Dendritic cell treated with granulocyte-macrophage colony-stimulating factor and Interleukin-4, amounts not matched to agents 40 ng/mL and 50 ng/mL, for 4 days (primary cell): ENCODE data around the gene IL3.

ENCODE experiments used
- H3K27ac Mint-ChIP-seq: one replicate; pipeline ENCODE4 v1.8.0; 2022; ENCODE audit warnings: mild to moderate bottlenecking, mixed read lengths
- H3K27me3 Mint-ChIP-seq: one replicate; pipeline ENCODE4 v1.8.0; 2022; ENCODE audit warnings: mild to moderate bottlenecking, mixed read lengths
- H3K36me3 Mint-ChIP-seq: one replicate; pipeline ENCODE4 v1.8.0; 2022; ENCODE audit warnings: low read depth, mixed read lengths
- H3K4me1 Mint-ChIP-seq: one replicate; pipeline ENCODE4 v1.8.0; 2022; ENCODE audit warnings: low read depth, mixed read lengths
- H3K4me3 Mint-ChIP-seq: one replicate; pipeline ENCODE4 v1.8.0; 2022; ENCODE audit warnings: mild to moderate bottlenecking, moderate library complexity, mixed read lengths
- H3K9me3 Mint-ChIP-seq: one replicate; pipeline ENCODE4 v1.8.0; 2022; ENCODE audit warnings: mixed read lengths
- intact Hi-C: fragments of 100-400 bp; cut with micrococcal nuclease; formaldehyde crosslinking; loops from one replicate; pipeline ENCODE4 v1.15.0; 2022

Gene IL3

DNA sequence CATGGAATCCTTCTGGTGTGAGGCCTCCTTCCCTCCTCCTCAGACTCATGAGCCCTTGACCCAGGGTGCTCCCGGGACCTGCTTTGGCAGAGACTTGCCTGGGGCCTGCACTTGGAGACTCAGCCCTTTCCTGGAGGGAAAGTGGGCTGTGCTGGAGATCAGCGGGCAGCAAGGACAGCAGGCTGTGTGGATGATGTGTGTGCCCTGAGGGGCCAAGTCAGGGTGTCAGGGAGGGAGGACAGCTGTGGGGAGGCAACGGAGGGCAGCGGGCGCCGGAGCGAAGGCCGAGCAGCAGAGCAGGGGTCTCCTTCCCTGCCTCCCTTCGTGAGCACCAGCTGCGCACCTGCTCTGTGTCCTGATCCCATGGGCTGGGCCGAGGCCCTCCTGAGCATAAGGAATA lies 7.0 kb downstream of the IL3 start:
- H3K4me3 Mint-ChIP-seq = no peak overlapping the region
- no peak overlapping the region for H3K27ac Mint-ChIP-seq
- no peaks in the 10 kb centered on the region for H3K36me3 Mint-ChIP-seq
- H3K27me3 Mint-ChIP-seq = peaks cover 78% of the 10 kb centered on the region
- intact Hi-C loops = loop anchor here (10.0 kb wide), 1 partner anchor 167 kb away; no protein-coding TSS in a partner anchor
- H3K9me3 Mint-ChIP-seq = no peaks in the 10 kb centered on the region
- H3K4me1 Mint-ChIP-seq = peaks cover 28% of the 10 kb centered on the region

GRCh38 chr5:132067941-132068808 lies 7.7 kb downstream of the IL3 start:
- Mint-ChIP-seq H3K4me3 (no peak overlapping the region), H3K27ac (no peak overlapping the region), H3K36me3 (no peaks in the 10 kb centered on the region)

GRCh38 chr5:132069561-132069960 lies 9.1 kb downstream of the IL3 start:
- no peak overlapping the region for H3K27ac Mint-ChIP-seq
- H3K27me3 Mint-ChIP-seq = peaks cover 84% of the 10 kb centered on the region
- H3K4me1 Mint-ChIP-seq = peaks cover 33% of the 10 kb centered on the region
- no peak overlapping the region for H3K4me3 Mint-ChIP-seq
- intact Hi-C loops = loop anchor here (10.0 kb wide), 1 partner anchor 165 kb away; no protein-coding TSS in a partner anchor
- no peaks in the 10 kb centered on the region for H3K9me3 Mint-ChIP-seq
- no peaks in the 10 kb centered on the region for H3K36me3 Mint-ChIP-seq

More at GRCh38 chr5:132067941-132068808, 7.7 kb downstream of the IL3 start:
- H3K9me3 Mint-ChIP-seq = no peaks in the 10 kb centered on the region
- peaks cover 28% of the 10 kb centered on the region for H3K4me1 Mint-ChIP-seq
- peaks cover 86% of the 10 kb centered on the region for H3K27me3 Mint-ChIP-seq
- intact Hi-C loops = loop anchor here (10.0 kb wide), 1 partner anchor 167 kb away; no protein-coding TSS in a partner anchor

DNA sequence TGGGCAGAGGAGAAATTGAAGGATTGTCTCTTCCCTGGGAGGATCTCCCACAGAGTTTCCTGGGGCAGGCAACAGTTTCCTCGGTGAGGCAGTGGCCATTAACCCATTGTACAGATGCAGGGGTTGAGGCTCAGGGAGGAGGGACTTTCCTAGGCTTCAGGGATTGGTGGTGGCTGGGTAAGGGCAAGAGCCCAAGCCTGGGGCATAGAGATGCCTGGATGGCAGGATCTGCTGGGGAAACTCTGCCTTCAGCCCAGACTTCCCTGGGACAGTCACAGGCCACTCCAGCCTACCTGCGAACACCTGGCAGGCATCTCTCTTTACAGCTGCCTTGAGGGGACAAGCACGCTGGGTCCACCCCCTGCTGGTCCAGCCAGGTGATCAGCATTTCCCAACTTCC lies 9.5 kb downstream of the IL3 start:
- Mint-ChIP-seq H3K9me3 (no peaks in the 10 kb centered on the region), H3K4me3 (no peak overlapping the region), H3K36me3 (no peaks in the 10 kb centered on the region), H3K27me3 (peaks cover 82% of the 10 kb centered on the region), H3K27ac (no peak overlapping the region), H3K4me1 (peaks cover 33% of the 10 kb centered on the region)
- intact Hi-C loops = loop anchor here (10.0 kb wide), 1 partner anchor 165 kb away; no protein-coding TSS in a partner anchor

DNA sequence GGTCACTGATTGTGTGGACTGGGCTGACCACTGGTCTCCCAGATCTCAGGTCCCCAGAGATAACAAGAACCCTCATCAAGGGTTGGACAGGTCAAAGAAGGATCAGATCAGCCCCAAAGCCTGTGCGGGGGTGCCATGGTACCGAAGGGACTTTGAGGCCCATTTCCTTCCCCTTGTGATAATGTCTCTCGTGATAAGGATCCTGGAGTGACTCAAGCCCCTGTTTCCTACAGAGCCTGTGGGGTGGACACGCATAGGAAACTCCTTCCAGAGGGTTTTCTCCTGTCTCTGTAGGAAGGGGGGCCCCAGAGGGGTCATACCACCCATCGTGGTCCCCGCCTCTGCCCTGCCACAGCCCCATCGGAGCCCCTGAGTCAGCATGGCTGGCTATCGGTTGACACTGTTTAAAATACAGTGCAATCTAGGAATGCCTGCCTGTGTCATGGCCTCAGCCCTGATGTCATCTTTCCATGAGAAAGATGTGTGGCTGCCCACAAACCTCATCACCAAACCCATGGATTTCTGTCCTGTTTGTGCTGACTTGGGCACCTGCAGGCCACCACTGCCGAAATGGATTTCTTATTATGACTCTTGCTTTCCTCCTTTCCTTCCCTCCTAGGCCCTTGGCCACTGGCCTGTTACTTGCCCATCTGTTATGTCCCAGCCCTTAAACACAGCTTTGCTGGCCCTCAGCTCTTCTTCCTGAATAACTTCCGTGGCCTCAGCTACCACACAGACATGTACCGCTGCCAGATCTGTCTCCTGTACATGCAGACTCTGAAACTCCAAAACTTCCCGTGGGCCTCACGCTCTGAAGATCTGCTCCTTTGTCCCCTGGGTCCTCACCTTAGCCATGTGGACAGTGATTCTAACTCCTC lies 10.2 kb downstream of the IL3 start:
- peaks cover 80% of the 10 kb centered on the region for H3K27me3 Mint-ChIP-seq
- intact Hi-C loops = no loop called here

GRCh38 chr5:132071338-132071707 lies 10.9 kb downstream of the IL3 start:
- Mint-ChIP-seq H3K4me3 (no peak overlapping the region), H3K36me3 (no peaks in the 10 kb centered on the region), H3K27me3 (peaks cover 74% of the 10 kb centered on the region), H3K9me3 (no peaks in the 10 kb centered on the region), H3K4me1 (peaks cover 33% of the 10 kb centered on the region), H3K27ac (no peak overlapping the region)
- intact Hi-C loops = no loop called here

More for the DNA sequence above, 10.2 kb downstream of the IL3 start:
- H3K36me3 Mint-ChIP-seq = no peaks in the 10 kb centered on the region
- no peak overlapping the region for H3K27ac Mint-ChIP-seq
- H3K4me1 Mint-ChIP-seq = peaks cover 33% of the 10 kb centered on the region
- no peak overlapping the region for H3K4me3 Mint-ChIP-seq
- H3K9me3 Mint-ChIP-seq = no peaks in the 10 kb centered on the region

- Mint-ChIP-seq H3K4me1 (peaks cover 33% of the 10 kb centered on the region), H3K4me3 (no peak overlapping the region), H3K27ac (no peak overlapping the region)
Measured at GRCh38 chr5:132072070-132072469, 11.6 kb downstream of the IL3 start.

DNA sequence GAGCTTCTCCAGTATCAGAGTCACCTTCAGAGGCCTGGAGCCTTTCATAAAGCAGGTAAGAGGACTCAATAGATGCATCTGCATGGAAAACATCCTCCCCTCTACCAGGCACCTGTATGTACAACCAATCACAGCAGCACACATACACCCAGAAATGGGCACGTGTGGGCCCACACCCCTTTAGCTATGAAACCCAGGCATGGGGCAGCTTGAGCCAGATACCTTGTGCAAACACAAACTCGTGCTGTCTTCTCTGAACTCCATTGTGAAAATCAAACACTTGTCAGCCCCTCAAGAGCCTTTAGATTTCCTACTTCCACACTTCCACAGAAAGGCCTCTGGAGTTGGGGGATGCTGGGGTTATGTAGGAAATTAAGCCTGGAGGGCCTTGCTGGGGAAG lies 12.1 kb downstream of the IL3 start:
- H3K36me3 Mint-ChIP-seq = no peaks in the 10 kb centered on the region
- no peak overlapping the region for H3K27ac Mint-ChIP-seq
- no peaks in the 10 kb centered on the region for H3K9me3 Mint-ChIP-seq
- H3K4me3 Mint-ChIP-seq = no peak overlapping the region
- H3K27me3 Mint-ChIP-seq = peaks cover 66% of the 10 kb centered on the region
- H3K4me1 Mint-ChIP-seq = peaks cover 33% of the 10 kb centered on the region
- intact Hi-C loops = no loop called here

More at GRCh38 chr5:132072070-132072469, 11.6 kb downstream of the IL3 start:
- no peaks in the 10 kb centered on the region for H3K36me3 Mint-ChIP-seq
- peaks cover 69% of the 10 kb centered on the region for H3K27me3 Mint-ChIP-seq
- intact Hi-C loops = no loop called here
- H3K9me3 Mint-ChIP-seq = no peaks in the 10 kb centered on the region

DNA sequence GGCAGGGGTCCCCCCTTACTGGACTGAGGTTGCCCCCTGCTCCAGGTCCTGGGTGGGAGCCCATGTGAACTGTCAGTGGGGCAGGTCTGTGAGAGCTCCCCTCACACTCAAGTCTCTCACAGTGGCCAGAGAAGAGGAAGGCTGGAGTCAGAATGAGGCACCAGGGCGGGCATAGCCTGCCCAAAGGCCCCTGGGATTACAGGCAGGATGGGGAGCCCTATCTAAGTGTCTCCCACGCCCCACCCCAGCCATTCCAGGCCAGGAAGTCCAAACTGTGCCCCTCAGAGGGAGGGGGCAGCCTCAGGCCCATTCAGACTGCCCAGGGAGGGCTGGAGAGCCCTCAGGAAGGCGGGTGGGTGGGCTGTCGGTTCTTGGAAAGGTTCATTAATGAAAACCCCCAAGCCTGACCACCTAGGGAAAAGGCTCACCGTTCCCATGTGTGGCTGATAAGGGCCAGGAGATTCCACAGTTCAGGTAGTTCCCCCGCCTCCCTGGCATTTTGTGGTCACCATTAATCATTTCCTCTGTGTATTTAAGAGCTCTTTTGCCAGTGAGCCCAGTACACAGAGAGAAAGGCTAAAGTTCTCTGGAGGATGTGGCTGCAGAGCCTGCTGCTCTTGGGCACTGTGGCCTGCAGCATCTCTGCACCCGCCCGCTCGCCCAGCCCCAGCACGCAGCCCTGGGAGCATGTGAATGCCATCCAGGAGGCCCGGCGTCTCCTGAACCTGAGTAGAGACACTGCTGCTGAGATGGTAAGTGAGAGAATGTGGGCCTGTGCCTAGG lies 13.0 kb downstream of the IL3 start, which contains the start of gene CSF2:
CSF2 (plus strand) TSS at position 559 of the 783 bp plus-strand sequence; CDS start at position 594, 35 bp downstream.
- no peaks in the 10 kb centered on the region for H3K9me3 Mint-ChIP-seq

DNA sequence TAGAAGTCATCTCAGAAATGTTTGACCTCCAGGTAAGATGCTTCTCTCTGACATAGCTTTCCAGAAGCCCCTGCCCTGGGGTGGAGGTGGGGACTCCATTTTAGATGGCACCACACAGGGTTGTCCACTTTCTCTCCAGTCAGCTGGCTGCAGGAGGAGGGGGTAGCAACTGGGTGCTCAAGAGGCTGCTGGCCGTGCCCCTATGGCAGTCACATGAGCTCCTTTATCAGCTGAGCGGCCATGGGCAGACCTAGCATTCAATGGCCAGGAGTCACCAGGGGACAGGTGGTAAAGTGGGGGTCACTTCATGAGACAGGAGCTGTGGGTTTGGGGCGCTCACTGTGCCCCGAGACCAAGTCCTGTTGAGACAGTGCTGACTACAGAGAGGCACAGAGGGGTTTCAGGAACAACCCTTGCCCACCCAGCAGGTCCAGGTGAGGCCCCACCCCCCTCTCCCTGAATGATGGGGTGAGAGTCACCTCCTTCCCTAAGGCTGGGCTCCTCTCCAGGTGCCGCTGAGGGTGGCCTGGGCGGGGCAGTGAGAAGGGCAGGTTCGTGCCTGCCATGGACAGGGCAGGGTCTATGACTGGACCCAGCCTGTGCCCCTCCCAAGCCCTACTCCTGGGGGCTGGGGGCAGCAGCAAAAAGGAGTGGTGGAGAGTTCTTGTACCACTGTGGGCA lies 13.8 kb downstream of the IL3 start:
- intact Hi-C loops = no loop called here
- Mint-ChIP-seq H3K36me3 (no peaks in the 10 kb centered on the region), H3K27me3 (peaks cover 61% of the 10 kb centered on the region), H3K27ac (no peak overlapping the region), H3K9me3 (no peaks in the 10 kb centered on the region), H3K4me3 (no peak overlapping the region), H3K4me1 (peaks cover 28% of the 10 kb centered on the region)

More for the DNA sequence above, 13.0 kb downstream of the IL3 start, which contains the start of gene CSF2:
- Mint-ChIP-seq H3K27ac (no peak within 1 kb of the TSS), H3K4me1 (peaks cover 33% of the 10 kb centered on the region), H3K27me3 (peaks cover 62% of the 10 kb centered on the region), H3K36me3 (no peaks in the 10 kb centered on the region), H3K4me3 (no peak within 1 kb of the TSS)
- intact Hi-C loops = no loop called here

- H3K4me3 Mint-ChIP-seq = no peak overlapping the region
- H3K27ac Mint-ChIP-seq = no peak overlapping the region
- H3K4me1 Mint-ChIP-seq = peaks cover 20% of the 10 kb centered on the region
- H3K27me3 Mint-ChIP-seq = peaks cover 56% of the 10 kb centered on the region
- intact Hi-C loops = no loop called here
- H3K9me3 Mint-ChIP-seq = no peaks in the 10 kb centered on the region
- no peaks in the 10 kb centered on the region for H3K36me3 Mint-ChIP-seq
Measured at GRCh38 chr5:132074772-132075718, 14.6 kb downstream of the IL3 start.

- Mint-ChIP-seq H3K27me3 (peaks cover 49% of the 10 kb centered on the region), H3K36me3 (no peaks in the 10 kb centered on the region), H3K27ac (no peak overlapping the region), H3K4me3 (no peak overlapping the region), H3K4me1 (peaks cover 15% of the 10 kb centered on the region), H3K9me3 (no peaks in the 10 kb centered on the region)
- intact Hi-C loops = no loop called here
Measured at GRCh38 chr5:132075719-132076077, 15.2 kb downstream of the IL3 start.
